H9 (cell line): ENCODE measurements around the gene RBMS3. TPM values are rescaled to one million over a fixed set of nuclear protein-coding genes. Genes with fewer than 3 reads are reported as not detected.

ENCODE experiments used
- DNase-seq: peaks from one replicate; pipeline ENCODE4 v3.0.0-alpha.2; 2017
- H2AFZ ChIP-seq: one replicate; pipeline ENCODE4 v1.6.1; 2013; ENCODE audit warnings: mild to moderate bottlenecking, low read length, control low read depth, moderate library complexity
- H2AK5ac ChIP-seq: 2 replicates; pipeline ENCODE4 v1.6.1; 2013; ENCODE audit warnings: low read length, control low read depth, mixed read lengths; ENCODE audit not compliant: insufficient read length
- H2BK120ac ChIP-seq: one replicate; pipeline ENCODE4 v1.6.1; 2013; ENCODE audit warnings: low read depth, mild to moderate bottlenecking, low read length, control low read depth, inconsistent platforms; ENCODE audit not compliant: poor library complexity, severe bottlenecking
- H2BK12ac ChIP-seq: 2 replicates; pipeline ENCODE4 v1.6.1; 2013; ENCODE audit warnings: low read length, control low read depth, mixed read lengths, low read depth; ENCODE audit not compliant: insufficient read length
- H2BK15ac ChIP-seq: 2 replicates; pipeline ENCODE4 v1.6.1; 2013; ENCODE audit warnings: low read depth, low read length, control low read depth
- H2BK20ac ChIP-seq: one replicate; pipeline ENCODE4 v1.6.1; 2013; ENCODE audit warnings: low read depth, mild to moderate bottlenecking, low read length, control low read depth, inconsistent platforms; ENCODE audit not compliant: poor library complexity, severe bottlenecking
- H2BK5ac ChIP-seq: 2 replicates; pipeline ENCODE4 v1.6.1; 2013; ENCODE audit warnings: low read length, control low read depth, mixed read lengths; ENCODE audit not compliant: insufficient read length
- H3K14ac ChIP-seq: 2 replicates; pipeline ENCODE4 v1.6.1; 2013; ENCODE audit warnings: low read length, control low read depth; ENCODE audit not compliant: insufficient read depth
- H3K18ac ChIP-seq: 2 replicates; pipeline ENCODE4 v1.6.1; 2013; ENCODE audit warnings: low read depth, mild to moderate bottlenecking, mixed read lengths, low read length, control low read depth; ENCODE audit not compliant: insufficient read length
- H3K23ac ChIP-seq: 2 replicates; pipeline ENCODE4 v1.6.1; 2013; ENCODE audit warnings: low read length, control low read depth, mixed read lengths, low read depth; ENCODE audit not compliant: insufficient read length
- H3K23me2 ChIP-seq: 2 replicates; pipeline ENCODE4 v1.6.1; 2013; ENCODE audit warnings: low read depth, mild to moderate bottlenecking, mixed read lengths, low read length, control low read depth; ENCODE audit not compliant: insufficient read length, poor library complexity, severe bottlenecking
- H3K27ac ChIP-seq: 2 replicates; pipeline ENCODE4 v1.5.1; 2013; ENCODE audit warnings: low read length, control low read depth, mixed read lengths, low read depth; ENCODE audit not compliant: insufficient read length
- H3K27me3 ChIP-seq: 2 replicates; pipeline ENCODE4 v1.6.1; 2013; ENCODE audit warnings: low read length, control low read depth, inconsistent platforms; ENCODE audit not compliant: insufficient read depth
- H3K4ac ChIP-seq: 2 replicates; pipeline ENCODE4 v1.6.1; 2013; ENCODE audit warnings: low read depth, mild to moderate bottlenecking, control low read depth, inconsistent platforms, low read length, moderate library complexity
- H3K4me1 ChIP-seq: 2 replicates; pipeline ENCODE4 v1.6.1; 2013; ENCODE audit warnings: low read length, control low read depth, inconsistent platforms; ENCODE audit not compliant: insufficient read depth
- H3K4me2 ChIP-seq: 2 replicates; pipeline ENCODE4 v1.6.1; 2013; ENCODE audit warnings: low read length, control low read depth, mixed read lengths; ENCODE audit not compliant: insufficient read length, insufficient read depth
- H3K56ac ChIP-seq: 2 replicates; pipeline ENCODE4 v1.6.1; 2013; ENCODE audit warnings: low read depth, mild to moderate bottlenecking, mixed read lengths, low read length, control low read depth; ENCODE audit not compliant: insufficient read length
- H3K79me1 ChIP-seq: 2 replicates; pipeline ENCODE4 v1.6.1; 2013; ENCODE audit warnings: low read depth, mild to moderate bottlenecking, moderate library complexity, low read length, control low read depth, inconsistent platforms; ENCODE audit not compliant: insufficient read depth, poor library complexity, severe bottlenecking
- H3K79me2 ChIP-seq: 2 replicates; pipeline ENCODE4 v1.6.1; 2013; ENCODE audit warnings: low read length, control low read depth, inconsistent platforms; ENCODE audit not compliant: insufficient read depth
- H3K9ac ChIP-seq: 2 replicates; pipeline ENCODE4 v1.6.1; 2013; ENCODE audit warnings: low read length, control low read depth, mixed read lengths; ENCODE audit not compliant: insufficient read length; ENCODE audit errors: extremely low read depth
- H3K9me3 ChIP-seq: one replicate; pipeline ENCODE4 v1.6.1; 2013; ENCODE audit warnings: low read depth, low read length, inconsistent platforms; ENCODE audit not compliant: control insufficient read depth
- H3T11ph ChIP-seq: one replicate; pipeline ENCODE4 v1.6.1; 2013; ENCODE audit warnings: mild to moderate bottlenecking, low read length, control low read depth, inconsistent platforms
- H4K20me1 ChIP-seq: one replicate; pipeline ENCODE4 v1.6.1; 2013; ENCODE audit not compliant: control insufficient read depth, insufficient read length, insufficient read depth
- H4K5ac ChIP-seq: 2 replicates; pipeline ENCODE4 v1.6.1; 2013; ENCODE audit warnings: low read depth, mild to moderate bottlenecking, mixed read lengths, low read length, control low read depth; ENCODE audit not compliant: insufficient read length
- H4K8ac ChIP-seq: replicated peaks from 2 replicates; pipeline ENCODE4 v1.6.1; 2013; ENCODE audit warnings: low read length, control low read depth, mixed read lengths, low read depth; ENCODE audit not compliant: insufficient read length
- H4K91ac ChIP-seq: 2 replicates; pipeline ENCODE4 v1.6.1; 2013; ENCODE audit warnings: low read depth, mild to moderate bottlenecking, moderate library complexity, mixed read lengths, low read length, control low read depth; ENCODE audit not compliant: insufficient read length
- H3K27ac Mint-ChIP-seq, 3 experiments: 2 replicates in 2 of 3; 3 replicates in 1 of 3; pipeline ENCODE4 v1.8.0; 2020 to 2021; ENCODE audit warnings: mixed read lengths in 3 of 3, mild to moderate bottlenecking in 1 of 3, moderate library complexity in 1 of 3
- H3K27me3 Mint-ChIP-seq: 2 replicates; pipeline ENCODE4 v1.8.0; 2021; ENCODE audit warnings: low read depth, mild to moderate bottlenecking, moderate library complexity, mixed read lengths
- H3K36me3 Mint-ChIP-seq, 3 experiments: 2 replicates in 2 of 3; 3 replicates in 1 of 3; pipeline ENCODE4 v1.8.0; 2020 to 2021; ENCODE audit warnings: low read depth in 3 of 3, mixed read lengths in 3 of 3; ENCODE audit not compliant: insufficient read depth in 1 of 3
- H3K4me1 Mint-ChIP-seq, 2 experiments: 2 replicates each; pipeline ENCODE4 v1.8.0; 2020; ENCODE audit warnings: mixed read lengths in 2 of 2
- H3K4me3 Mint-ChIP-seq, 2 experiments: 2 replicates in 1 of 2; 3 replicates in 1 of 2; pipeline ENCODE4 v1.8.0; 2020 to 2021; ENCODE audit warnings: mild to moderate bottlenecking in 2 of 2, mixed read lengths in 2 of 2, moderate library complexity in 1 of 2
- H3K9me3 Mint-ChIP-seq, 2 experiments: 2 replicates in 1 of 2; 3 replicates in 1 of 2; pipeline ENCODE4 v1.8.0; 2020; ENCODE audit warnings: mild to moderate bottlenecking in 2 of 2, mixed read lengths in 2 of 2, moderate library complexity in 1 of 2
- CTCF ChIP-seq: fragments of 200-600 bp; sonication (generic); conservative IDR thresholded peaks from 3 replicates; pipeline ENCODE4 v1.8.0; 2021; ENCODE audit warnings: antibody characterized with exemption, mild to moderate bottlenecking
- total RNA-seq: library from RNA; stranded (reverse); gene quantifications from 2 replicates; pipeline ENCODE4 v1.2.1, GENCODE V29; 2021

The RBMS3 gene
- total RNA-seq, 1 experiment from 2014 or later: 8.1 TPM

GRCh38 chr3:29338377-29338776 is 57.5 kb downstream of the RBMS3 start:
- peaks cover 14 to 29% of the 10 kb centered on the region in 2 experiments for H3K4me1 Mint-ChIP-seq

More at GRCh38 chr3:29338377-29338776, 57.5 kb downstream of the RBMS3 start:
- Histone ChIP-seq H3K56ac (no peak overlapping the region), H3K9ac (no peak overlapping the region), H3K14ac (no peak overlapping the region), H4K91ac (no peak overlapping the region), H3K4me1 (no peaks in the 10 kb centered on the region; the same call in 1 of the 2 replicates), H2AK5ac (no peak overlapping the region), H3K23me2 (no peaks in the 10 kb centered on the region), H3K23ac (no peak overlapping the region), H4K20me1 (no peaks in the 10 kb centered on the region), H4K8ac (no peak overlapping the region), H3K18ac (no peak overlapping the region), H2BK12ac (no peak overlapping the region), H3K79me2 (no peaks in the 10 kb centered on the region), H3K4ac (no peak overlapping the region), H4K5ac (no peak overlapping the region), H3T11ph (no peak overlapping the region), H3K27me3 (no peaks in the 10 kb centered on the region), H3K79me1 (no peaks in the 10 kb centered on the region), H2AFZ (no peak overlapping the region), H3K27ac (no peak overlapping the region), H2BK20ac (no peak overlapping the region), H2BK5ac (no peak overlapping the region), H3K9me3 (no peaks in the 10 kb centered on the region), H2BK120ac (no peak overlapping the region), H2BK15ac (no peak overlapping the region), H3K4me2 (no peak overlapping the region)
- Mint-ChIP-seq H3K4me3 (no peak overlapping the region), H3K9me3 (no peaks in the 10 kb centered on the region), H3K36me3 (no peaks in the 10 kb centered on the region), H3K27ac (no peak overlapping the region), H3K27me3 (no peaks in the 10 kb centered on the region)
- no peak for TF ChIP-seq CTCF
- DNase-seq: no peak
